ENCODE results near the gene DNAAF9.

DNAAF9 gene

GRCh38 chr20:3403741-3404140, 3.7 kb downstream of the DNAAF9 start:
- H3K4me3 ChIP-seq (ENCODE audit: low read length) = no peak overlapping the region
- no peak for TF ChIP-seq ZNF274 (IDR thresholded peaks at IDR 0.05; ENCODE audit: low read depth, low read length)

- no peak for TF ChIP-seq ZNF274 (IDR thresholded peaks at IDR 0.05; ENCODE audit: low read depth, low read length)
- H3K4me3 ChIP-seq (ENCODE audit: low read length) = no peak overlapping the region
Observed at GRCh38 chr20:3402453-3402852, 5.0 kb downstream of the DNAAF9 start.

GRCh38 chr20:3400260-3401155, 7.0 kb downstream of the DNAAF9 start:
- H3K4me3 ChIP-seq (ENCODE audit: low read length) = no peak overlapping the region
- no peak for TF ChIP-seq ZNF274 (IDR thresholded peaks at IDR 0.05; ENCODE audit: low read depth, low read length)

GRCh38 chr20:3398681-3399252, 8.7 kb downstream of the DNAAF9 start:
- TF ChIP-seq ZNF274 (IDR thresholded peaks at IDR 0.05; ENCODE audit: low read depth, low read length) = no peak

DNA sequence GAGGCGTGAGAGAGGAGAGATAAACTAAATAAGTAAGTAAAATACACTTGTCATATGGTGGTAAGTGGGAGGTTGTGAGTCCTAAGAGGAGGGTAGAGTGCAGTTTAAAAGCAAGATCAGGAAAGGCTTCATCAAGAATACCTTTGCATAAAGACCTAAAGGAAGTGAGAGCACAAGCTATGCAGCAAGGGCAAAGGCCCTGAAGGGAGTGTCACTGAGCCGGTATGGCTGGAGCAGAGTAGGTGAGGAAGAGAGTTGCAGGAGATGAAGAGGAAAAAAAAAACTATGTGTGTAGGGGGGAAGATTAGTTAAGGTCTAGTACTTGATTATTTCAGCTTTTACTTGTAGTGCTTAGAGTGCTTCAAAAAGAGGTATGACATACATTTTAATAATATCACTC, 11.0 kb downstream of the DNAAF9 start:
- no peak overlapping the region for H3K4me3 ChIP-seq (ENCODE audit: low read length)
- no peak for TF ChIP-seq ZNF274 (IDR thresholded peaks at IDR 0.05; ENCODE audit: low read depth, low read length)

More at GRCh38 chr20:3398681-3399252, 8.7 kb downstream of the DNAAF9 start:
- no peak overlapping the region for H3K4me3 ChIP-seq (ENCODE audit: low read length)

GRCh38 chr20:3392756-3393155, 14.7 kb downstream of the DNAAF9 start:
- no peak overlapping the region for H3K4me3 ChIP-seq (ENCODE audit: low read length)
- TF ChIP-seq ZNF274 (IDR thresholded peaks at IDR 0.05; ENCODE audit: low read depth, low read length) = no peak

DNA sequence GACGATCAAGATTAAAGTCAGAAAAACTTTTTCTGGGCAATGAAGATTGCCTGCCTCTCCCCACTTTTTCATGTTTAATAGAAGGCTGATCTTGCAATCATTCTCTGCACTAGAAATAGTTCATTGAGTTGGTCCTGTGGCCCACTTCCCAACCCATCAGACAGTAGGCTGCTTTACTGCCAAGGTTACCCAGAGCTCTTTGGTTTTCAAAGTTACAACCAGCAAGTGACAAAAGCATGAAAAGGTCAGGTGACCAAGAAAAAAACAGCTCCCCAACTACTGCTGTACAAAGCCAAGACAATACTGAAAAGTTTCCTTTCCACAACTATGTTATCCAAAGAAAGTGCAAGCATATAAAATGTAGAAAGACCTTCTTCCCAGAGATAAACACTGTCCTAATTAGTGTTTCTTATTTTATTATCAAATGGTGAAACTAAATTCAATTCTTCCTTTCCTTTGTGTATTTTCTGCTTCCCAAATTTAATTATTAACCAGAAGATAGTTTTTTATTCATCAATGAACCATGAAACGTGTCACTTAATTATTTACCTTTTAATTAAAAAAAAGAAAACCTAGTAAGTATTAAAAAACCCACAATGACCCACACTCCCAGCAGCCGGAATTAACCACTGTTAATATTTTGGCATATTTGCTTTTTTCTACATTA, 16.6 kb downstream of the DNAAF9 start:
- H3K4me3 ChIP-seq (ENCODE audit: low read length) = no peak overlapping the region
- TF ChIP-seq ZNF274 (IDR thresholded peaks at IDR 0.05; ENCODE audit: low read depth, low read length) = no peak

DNA sequence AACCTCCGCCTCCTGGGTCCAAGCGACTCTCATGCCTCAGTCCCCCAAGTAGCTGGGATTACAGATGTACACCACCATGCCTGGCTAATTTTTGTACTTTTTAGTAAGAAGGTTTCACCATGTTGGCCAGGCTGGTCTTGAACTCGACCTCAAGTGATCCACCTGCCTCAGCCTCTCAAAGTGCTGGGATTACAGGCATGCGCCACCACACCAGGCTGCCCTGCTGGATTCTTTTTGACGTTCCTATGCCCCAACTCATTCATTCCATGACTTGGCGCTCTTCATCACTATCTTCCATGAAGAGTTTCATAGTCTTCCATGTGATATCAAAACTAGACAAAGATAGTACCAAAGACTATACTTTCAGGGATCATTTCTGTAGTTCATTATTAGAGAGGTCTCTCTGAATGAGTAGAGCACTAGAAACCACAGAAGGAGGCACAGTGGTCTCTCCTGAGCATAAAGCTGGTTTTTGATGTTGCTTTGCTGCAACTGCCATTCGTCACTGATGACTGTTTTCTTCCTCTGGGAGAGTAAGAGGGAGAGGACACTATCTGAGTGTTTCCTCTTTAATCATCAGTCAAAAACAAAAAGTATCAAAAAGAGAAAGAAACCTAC, 23.5 kb downstream of the DNAAF9 start:
- no peak overlapping the region for H3K4me3 ChIP-seq (ENCODE audit: low read length)
- TF ChIP-seq ZNF274 (IDR thresholded peaks at IDR 0.05; ENCODE audit: low read depth, low read length) = no peak

DNA sequence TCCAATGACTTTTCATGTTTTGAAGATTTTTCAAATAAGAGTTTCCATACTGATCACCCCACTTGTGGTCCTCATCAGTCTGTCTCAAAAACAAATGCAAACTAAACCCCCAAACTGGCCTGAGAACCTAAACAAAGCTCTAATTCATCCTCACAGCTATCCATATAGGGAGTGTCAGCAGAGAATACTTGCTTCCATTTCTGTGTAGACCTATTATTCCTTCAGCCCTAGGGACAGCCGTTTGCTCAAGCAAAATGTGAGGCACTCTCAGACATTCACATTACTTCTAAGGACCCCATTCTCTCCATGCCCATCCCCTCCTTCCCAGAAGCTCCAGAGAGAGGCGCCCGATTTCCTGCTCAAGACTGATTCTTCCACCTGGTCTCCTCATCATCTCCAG, 24.6 kb downstream of the DNAAF9 start:
- no peak overlapping the region for H3K4me3 ChIP-seq (ENCODE audit: low read length)
- TF ChIP-seq ZNF274 (IDR thresholded peaks at IDR 0.05; ENCODE audit: low read depth, low read length) = no peak

DNA sequence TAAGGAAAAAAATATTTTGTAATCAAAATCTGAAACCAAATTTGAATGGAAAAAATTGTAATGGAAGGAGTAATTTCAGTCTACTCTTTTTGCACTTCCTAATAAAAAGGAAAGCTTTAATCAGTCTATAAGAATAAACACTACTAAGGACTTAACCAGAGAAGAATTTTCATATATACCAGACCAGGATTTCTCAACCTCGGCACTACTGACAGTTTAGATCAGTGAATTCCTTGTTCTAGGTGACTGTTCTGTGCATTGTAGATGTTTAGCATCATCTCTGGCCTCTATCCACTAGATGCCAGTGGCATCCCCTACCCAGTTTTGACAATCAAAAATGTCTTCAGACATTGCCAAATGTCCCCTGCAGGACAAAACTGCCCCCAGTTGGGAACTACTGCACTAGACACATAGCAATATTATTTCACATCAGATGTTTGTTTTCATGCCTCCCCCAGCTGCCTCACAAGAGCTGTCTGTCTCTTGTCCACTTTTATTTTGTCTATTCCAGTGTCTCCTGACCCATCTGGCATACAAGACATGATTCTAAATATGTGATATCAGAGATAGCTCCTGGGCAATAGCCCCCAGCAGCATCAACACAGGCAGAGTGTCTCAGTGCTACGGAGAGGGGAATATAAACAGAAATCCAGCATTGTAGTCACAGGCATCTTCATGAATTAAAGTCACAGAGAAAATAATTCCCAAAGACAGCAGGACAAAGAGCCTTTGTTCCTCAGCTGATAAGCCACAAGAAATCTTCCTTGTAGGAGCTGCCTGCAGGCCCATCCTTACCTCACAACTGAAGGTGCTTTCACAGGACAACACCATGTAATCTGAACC, 27.0 kb downstream of the DNAAF9 start:
- TF ChIP-seq ZNF274 (IDR thresholded peaks at IDR 0.05; ENCODE audit: low read depth, low read length) = no peak

GRCh38 chr20:3378138-3378537, 29.3 kb downstream of the DNAAF9 start:
- TF ChIP-seq ZNF274 (IDR thresholded peaks at IDR 0.05; ENCODE audit: low read depth, low read length) = no peak
- no peak overlapping the region for H3K4me3 ChIP-seq (ENCODE audit: low read length)

More for the DNA sequence above, 27.0 kb downstream of the DNAAF9 start:
- no peak overlapping the region for H3K4me3 ChIP-seq (ENCODE audit: low read length)

DNA sequence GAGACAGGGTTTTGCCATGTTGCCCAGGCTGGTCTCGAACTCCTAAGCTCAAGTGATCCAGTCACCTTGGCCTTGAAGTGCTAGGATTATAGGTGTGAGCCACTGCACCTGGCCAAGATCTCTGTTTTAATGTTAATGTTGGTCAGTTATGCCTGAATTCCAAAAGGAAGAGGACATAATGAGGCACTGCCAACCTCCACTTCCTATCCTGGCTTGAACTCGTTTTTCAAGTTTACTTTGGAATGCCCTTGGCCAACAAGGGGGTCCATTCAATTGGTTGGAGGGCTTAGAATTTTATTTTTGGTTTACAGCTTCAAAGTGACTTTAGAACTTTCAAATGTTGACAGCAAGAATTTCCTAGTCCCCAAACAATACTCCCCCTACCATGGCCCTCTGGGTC, 29.8 kb downstream of the DNAAF9 start:
- TF ChIP-seq ZNF274 (IDR thresholded peaks at IDR 0.05; ENCODE audit: low read depth, low read length) = no peak
- H3K4me3 ChIP-seq (ENCODE audit: low read length) = no peak overlapping the region

DNA sequence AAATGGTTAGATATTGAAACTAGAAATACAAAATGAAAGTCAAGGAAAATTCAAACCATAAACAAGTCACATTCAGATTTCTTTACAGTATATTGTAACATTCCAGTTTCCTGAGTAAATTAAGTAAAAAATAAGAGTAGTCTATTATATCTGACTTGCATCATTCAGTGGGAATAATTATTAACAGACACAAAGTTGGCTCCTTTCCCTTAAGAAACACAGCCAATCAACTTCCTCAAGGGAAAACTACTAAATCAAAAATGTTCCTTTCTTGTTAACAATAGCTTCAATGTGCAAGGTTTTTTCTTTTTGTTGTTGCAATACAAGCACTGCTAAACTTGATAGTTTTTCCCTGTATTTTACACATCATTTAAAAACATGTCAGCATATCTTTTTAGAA, 33.2 kb downstream of the DNAAF9 start:
- TF ChIP-seq ZNF274 (IDR thresholded peaks at IDR 0.05; ENCODE audit: low read depth, low read length) = no peak
- no peak overlapping the region for H3K4me3 ChIP-seq (ENCODE audit: low read length)

Data from GM08714 (cell line).